Measurements from ENCODE around the gene C9orf152.
"Not testable (repeated sequence)": the region's sequence is repeated elsewhere in the genome, so short reads cannot be mapped to it uniquely, and the experiment has no call there.

The C9orf152 gene

DNA sequence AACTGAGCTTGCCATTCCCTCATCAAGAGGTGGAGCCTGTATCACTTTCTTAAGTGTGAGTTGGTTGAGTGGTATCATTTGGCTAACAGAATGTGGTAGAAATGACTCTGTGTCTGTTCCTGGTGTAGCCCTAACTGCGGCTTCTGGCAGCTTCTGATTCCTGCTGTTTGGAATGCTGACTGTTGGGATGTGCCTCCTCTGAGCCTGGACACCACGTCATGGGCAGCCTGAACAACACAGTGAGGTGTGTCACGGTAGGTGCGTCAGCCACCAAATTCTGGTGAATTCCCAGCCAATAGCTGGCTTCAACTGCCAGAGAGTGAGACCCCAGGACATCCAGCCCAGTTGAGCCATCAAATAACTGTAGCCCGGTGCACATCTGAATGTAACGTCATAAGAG, 6.1 kb upstream of the C9orf152 start:
- no peak for DNase-seq

DNA sequence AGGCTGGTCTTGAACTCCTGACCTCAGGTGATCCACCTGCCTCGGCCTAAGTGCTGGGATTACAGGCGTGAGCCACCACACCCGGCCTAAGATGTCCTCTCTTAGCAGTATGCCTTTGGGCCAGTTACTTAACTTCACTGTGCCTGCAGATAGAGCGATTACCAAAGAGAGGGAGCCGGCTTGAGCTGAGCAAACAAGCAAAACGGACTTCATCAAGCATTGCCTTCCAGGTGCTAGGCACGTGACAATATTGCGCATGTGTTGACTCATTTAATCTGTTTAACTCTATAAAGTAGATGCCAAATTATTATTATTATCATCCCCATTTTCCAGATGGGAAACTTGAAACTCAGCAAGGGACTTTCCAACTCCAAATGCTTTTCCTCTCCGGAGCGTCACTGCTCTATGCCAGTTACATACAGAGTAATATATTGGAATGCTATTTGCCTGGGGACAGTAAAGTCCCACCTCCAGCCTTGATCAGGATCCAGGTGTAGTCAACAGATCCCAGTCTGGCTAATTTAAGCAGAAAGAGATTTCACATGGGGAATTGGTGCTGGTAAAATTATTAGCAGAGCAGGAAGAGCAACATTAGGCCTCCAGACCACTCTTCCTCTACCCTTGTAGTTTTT, 5.6 kb upstream of the C9orf152 start:
- DNase-seq = no peak

DNA sequence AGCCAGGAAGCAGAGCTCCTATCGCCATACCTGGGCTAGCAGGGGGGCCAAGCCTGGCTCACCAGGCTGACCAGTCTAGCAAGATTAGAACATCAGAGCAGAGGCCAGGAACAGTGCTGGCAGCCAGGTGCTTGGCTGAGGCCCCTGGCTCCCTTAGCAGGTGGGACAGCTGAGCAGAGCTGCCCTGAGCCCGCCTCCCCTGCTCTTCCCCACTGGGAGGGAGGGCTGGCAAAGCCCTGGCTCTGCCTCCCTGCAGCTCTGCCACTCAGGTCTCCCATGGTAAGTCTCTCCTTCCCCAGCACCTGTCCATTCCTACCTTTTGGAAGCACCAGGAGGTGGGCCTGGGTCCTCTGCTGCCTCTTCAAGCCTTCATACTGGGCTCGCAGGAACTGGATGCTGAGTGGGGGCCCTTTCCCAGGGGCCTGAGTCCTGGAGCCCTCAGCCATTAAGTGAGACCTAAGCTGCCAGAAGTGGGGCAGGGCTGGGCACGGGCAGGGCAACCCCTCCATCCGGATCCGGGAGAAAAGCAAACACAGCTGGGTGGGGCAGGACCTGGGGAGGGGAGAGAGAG, 803 bp downstream of the C9orf152 start:
- DNase-seq = no peak

DNA sequence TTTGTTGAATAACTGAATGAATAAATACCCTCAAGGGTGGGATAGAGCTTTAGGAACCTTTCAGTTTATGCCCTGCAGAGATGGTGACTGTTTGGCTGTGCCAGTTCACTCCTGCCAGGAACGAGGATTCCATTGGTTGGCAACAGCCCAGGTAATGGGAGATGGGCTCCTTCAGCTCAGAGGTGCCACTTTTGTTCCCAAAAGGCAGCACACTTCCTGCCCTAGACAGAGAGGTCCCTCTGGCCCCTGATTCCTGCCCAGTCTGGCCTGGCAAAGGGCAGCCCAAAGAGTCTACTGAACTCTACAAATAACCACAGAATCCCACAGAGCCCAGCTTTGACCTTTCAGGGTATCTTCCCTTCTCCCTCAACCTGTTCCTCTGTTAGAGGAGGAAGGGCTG, 1.6 kb downstream of the C9orf152 start:
- DNase-seq = no peak

DNA sequence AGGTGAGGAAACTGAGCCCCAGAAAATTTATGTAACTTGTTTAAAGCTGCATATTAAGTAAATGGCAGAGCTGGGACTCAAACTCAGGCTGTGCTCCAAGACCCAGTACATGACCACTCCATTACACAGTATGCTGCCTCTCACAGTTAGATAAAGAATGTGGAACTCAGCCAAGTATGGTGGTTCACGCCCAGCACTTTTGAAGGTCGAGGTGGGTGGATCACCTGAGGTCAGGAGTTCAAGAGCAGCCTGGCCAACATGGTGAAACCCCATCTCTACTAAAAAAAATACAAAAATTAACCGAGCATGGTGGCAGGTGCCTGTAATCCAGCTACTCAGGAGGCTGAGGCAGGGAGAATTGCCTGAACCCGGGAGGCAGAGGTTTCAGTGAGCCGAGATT, 2.3 kb downstream of the C9orf152 start:
- DNase-seq = not testable (repeated sequence)

DNA sequence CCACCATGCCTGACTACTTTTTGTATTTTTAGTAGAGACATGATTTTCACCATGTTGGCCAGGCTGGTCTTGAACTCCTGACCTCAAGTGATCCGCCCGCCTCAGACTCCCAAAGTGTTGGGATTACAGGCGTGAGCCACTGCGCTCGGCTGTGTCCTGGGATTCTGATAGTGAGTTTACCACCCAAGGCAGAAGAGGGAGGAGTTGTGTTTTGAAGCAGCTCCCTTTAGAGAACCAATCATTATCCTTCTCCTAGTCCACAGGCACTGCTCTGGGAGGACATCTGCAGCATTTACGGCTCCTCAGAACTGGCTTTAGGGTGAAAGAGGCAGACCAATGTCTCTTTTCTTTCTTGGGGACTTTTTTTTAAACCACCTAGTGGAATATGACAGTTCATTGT, 5.7 kb downstream of the C9orf152 start:
- no peak for DNase-seq

DNA sequence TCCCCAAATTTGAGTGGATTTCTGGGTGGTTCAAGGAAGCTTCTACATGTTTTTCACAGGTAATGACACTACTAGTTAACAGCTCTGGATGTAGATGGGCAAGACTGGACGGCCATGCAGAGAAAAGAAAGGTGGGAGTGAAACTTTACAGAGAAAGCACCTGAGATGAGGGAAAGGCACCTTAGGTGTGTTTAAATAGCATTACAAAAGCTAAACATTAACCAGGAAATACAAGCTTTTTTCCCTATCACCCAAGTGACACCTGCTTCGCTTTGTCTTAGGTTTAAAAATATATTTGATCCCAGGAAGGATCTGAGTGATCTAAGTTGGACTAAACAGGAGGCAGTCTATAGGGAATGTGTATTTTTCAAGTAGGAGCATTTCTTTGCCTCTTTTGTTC, 8.3 kb downstream of the C9orf152 start:
- DNase-seq = no peak

DNA sequence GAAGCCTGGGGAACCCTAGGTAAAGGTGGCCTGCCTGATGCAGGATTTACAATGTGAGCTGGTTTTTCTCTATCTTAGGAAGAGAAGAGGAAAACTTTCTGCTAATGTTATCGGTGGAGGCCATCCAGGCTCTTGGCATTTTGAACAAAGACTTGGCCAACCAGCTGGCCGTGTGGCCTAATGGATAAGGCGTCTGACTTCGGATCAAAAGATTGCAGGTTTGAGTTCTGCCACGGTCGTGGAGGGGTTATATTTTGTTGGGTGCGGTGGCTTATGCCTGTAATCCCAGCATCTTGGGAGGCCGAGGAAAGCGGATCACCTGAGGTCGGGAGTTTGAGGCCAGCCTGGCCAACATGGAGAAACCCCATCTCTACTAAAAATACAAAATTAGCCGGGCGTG, 9.6 kb downstream of the C9orf152 start:
- DNase-seq = no peak

DNA sequence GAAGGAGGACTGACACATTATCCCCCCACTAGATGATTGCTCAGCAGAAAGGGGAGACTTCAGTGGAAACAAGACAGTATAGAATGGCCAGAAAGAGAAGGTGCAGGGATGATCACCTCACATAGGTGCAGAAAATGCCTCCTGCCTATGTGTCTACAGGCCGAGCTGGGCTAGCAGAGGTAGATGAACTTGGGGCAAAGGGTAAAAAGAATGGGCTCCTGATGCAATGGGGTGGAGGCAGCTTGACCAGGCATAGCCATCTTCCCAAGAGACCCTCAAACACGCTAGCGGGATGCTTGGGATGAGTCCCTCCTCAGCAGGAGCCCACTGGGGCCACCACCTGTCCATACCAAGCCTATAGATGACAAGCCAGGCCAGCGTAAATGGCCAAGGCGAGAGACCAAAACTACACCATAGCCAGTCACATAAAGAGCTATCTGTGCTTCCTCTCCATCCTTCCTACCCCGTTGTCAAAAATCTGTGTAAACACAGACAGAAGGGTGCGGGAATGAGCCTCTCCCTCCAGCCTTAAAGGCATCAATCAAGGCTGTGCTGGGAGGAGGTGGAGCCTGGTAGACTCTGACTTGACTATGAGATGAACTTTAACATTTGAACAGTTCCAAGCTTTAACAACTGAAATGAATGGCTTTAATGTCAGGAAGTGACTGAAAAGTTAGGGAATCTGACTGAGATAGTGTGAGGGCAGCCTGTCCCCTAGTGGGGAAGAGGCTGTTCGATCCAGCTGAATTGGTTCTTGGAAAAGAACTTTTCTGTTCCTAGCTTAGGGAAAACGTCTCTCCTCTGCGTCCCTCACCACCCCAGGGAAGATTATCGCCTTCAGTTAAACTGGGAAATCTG, 10.4 kb downstream of the C9orf152 start:
- DNase-seq = no peak

DNA sequence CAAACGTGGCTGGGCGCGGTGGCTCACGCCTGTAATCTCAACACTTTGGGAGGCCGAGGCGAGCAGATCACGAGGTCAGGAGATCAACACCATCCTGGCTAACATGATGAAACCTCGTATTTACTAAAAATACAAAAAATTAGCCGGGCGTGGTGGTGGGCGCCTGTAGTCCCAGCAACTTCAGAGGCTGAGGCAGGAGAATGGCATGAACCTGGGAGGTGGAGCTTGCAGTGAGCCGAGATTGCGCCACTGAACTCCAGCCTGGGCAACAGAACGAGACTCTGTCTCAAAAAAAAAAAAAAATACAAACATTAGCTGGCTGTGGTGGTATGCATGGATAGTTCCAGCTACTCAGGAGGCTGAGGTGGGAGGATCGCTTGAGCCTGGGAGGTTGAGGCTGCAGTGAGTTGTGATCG, 11.9 kb downstream of the C9orf152 start:
- not testable (repeated sequence) for DNase-seq

DNA sequence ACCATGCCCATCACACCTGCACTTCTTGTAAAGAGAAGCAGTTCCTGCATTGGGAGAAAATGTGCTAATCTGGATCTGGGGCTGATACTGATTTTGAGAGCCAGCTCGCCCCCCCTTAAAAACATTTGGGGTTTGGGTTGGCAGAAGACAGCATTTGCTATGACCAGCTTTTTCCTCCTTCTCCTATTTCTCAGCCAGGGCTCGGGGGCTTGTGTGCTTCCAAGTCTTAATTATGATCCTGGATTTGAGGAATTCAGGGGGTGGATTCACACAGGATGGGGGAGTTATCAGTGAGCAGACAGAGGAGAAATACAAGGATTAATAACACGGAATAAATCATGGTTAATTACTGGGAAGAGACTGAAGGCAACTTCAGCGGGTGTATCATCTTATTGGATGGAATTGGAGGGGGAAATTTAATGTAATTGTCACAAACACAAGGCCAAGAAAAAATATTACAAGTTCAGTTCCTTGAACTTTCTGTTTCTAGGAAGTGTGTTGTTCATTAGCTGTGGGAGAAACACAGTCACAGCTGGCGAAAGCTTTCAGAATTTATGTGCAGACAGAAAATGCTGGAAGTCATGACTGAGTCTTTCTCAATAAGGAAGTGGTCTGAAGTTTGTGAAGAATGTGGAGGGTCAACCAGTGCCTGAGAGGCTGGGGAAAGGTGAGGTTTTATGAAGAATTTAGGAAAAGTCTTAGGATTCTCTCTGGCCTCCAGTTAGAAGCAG, 15.3 kb downstream of the C9orf152 start:
- no peak for DNase-seq

DNA sequence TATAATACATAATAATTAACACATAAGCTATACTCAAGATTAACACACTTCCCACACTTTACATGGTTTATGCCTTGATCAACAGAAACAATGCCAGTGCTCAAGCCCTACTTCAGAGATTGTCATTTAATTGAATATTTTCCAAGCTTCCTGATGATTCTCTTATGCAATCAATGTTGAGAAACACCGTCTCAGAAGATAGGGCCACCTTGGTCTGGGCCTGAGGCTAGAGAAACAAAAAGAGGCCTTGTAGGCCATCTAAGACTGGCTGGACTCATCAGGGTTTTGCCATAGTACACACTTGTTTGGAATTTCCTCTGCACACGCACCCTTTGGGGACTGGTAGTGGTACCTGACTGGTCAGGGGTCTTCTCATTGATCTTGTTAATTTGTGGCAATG, 16.3 kb downstream of the C9orf152 start:
- no peak for DNase-seq

DNA sequence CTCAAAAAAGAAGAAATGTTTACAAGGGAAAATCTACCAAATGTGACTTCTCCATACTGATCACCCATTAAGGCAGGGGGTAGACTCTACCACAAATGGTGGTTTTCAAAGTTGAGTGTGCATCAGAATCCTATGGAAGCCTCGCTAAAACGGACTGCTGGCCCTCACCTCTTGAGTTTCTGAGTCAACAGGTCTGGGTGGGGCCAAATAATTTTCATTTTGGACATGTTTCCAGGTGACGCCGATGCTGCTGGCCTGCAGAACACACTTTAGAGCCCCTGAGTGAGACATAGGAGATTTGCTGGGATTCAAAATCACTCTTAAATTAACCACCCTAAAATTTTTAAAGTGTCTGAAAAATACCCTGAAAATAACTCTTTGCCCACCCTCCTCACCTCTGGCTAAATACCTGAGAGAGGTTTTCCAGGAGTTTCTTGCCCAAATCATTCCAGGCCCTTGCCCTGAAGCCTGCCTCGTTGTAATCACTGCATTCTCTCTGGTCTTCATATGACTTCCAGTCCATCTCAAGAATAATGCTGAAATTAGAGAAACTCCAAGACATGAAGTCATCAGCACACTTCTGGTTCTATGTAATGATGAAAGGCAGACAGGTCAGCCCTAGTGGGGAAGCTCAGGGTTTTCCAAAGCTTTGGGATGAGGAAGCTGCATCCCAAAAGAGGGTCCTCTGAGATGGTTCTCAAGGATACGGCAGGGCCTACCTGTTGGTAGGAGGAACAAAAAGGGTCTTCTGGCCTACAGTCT, 18.2 kb downstream of the C9orf152 start:
- DNase-seq = no peak

DNA sequence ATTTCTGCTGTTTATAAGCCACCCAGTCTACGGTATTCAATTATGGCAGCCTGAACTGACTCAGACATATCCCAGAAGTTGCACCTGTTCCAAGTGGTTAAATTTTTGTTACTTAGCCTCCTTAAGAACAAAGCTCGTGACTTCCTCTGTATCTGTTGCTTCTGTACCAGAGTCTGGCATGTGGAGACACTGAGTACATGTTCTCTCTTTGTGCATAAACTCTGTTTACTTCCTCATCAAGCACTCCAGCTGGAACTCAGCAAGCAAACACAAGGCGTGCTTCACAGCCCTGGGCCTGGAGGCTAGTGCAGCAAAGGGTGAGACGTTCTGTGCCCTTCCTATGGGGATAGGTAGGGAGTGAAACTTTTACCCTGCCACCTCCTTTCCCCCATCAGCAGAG, 19.0 kb downstream of the C9orf152 start:
- no peak for DNase-seq

DNA sequence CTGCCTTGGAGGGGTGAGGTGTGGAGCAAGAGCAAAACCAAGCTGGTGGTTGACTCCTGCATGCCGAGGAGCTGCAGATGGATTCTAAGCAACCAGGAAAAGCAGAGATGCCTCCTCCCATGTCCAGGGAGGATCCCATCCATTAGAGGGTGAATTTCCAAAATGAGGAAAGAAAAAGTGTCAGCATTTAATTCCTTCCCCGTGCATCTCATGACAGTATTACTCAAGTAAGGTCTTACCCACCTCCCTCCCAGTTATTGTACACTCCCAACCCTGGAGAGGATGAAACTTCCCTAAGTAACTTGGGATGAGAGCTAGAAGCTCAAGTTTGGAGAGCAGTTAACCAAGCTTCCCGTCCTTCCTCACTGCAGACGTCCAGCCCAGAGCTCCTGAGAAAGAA, 19.9 kb downstream of the C9orf152 start:
- DNase-seq = no peak

DNA sequence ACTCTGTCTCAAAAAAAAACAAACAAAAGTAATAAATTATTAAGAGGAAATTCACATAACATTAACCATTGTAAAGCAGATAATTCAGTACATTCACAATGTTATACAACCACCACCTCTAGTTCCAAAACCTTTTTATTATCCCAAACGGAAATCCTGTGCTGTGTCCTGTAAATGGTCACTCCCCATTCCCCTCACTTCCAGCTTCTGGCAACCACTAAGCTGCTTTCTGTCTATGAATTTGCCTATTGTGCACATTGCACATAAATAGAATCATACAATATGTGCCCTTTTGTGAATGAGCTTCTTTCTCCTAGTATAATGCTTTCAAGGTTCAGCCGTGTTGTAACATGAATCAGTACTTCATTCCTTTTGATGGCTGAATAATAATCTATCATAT, 20.8 kb downstream of the C9orf152 start:
- no peak for DNase-seq

DNA sequence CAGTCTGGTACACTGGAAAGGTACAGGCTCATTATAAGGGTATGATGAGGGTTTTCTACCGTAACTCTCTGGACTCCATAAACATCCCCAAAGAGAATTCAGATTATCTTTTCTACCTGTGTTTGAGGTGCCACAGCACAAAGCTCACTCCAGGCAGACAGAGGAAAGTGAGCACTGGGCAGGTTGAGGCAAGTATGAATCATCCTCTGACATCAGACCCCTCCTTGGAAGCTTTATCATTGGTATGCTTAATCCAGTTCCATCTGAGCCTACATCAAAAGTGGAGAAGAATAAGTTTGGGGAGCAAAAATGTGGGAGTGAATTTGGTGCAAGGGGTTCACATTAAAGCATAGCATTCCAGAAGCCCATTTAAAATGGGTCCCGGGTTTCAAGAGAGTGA, 21.7 kb downstream of the C9orf152 start:
- no peak for DNase-seq

DNA sequence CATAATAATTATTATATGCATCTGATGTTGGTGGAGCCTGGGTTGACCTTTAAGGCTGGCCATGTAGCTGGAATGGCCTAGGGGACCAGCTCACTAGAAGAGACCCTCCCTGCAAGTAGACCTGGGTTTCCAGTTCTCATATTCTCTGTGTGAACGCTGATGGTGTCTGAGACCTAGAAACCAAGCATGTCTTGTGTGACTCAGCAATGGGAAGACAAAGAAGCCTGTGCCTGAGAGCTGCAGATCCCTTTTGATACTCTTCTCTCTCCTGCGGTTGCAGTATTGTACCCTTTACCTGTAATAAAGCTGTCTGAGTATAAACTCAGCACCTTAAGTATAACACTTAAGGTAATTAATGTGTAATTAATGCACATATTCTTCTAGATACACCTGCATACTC, 22.2 kb downstream of the C9orf152 start:
- no peak for DNase-seq

DNA sequence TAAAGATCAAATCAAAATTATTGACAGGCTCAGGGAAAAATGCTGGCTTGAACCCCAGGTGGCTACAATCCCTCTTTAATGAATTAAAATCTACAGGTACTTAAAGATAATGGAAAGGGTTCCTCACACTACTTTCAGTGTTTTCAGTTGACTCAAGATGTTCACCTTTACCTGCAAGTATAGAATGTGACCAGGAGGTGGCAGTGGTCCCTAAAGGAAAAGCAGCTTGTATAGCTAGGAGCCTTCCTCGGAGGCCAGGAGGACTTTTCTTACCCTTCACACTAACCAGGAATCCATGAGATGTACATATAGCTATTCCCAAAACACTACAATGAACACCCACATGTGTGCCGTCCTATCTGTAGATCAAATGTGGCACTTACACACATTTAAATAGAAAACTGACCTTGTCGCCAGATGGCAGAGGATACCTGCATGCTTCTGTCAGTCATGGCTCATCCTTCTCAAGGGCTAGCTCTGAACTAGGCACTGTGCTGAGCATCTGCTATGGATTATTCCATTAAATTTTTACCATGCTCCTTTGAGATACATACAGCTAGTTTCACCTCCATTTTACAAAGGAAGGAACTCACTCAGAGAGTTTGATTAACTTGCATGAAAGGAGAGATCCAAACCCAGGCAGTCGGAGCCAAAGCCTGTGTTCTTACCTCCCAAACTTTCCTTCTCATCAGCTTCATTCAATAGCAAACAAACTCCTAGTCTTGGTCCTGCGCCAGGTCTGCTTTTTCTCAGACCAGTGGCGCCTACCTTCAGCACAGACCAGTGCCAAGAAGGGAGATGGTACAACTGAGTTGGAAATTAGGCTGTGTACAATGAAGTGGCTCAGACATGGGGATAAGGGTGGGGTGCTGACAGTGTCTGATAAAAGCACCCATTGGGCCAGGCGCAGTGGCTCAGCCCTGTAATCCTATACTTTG, 24.5 kb downstream of the C9orf152 start:
- DNase-seq = no peak

DNA sequence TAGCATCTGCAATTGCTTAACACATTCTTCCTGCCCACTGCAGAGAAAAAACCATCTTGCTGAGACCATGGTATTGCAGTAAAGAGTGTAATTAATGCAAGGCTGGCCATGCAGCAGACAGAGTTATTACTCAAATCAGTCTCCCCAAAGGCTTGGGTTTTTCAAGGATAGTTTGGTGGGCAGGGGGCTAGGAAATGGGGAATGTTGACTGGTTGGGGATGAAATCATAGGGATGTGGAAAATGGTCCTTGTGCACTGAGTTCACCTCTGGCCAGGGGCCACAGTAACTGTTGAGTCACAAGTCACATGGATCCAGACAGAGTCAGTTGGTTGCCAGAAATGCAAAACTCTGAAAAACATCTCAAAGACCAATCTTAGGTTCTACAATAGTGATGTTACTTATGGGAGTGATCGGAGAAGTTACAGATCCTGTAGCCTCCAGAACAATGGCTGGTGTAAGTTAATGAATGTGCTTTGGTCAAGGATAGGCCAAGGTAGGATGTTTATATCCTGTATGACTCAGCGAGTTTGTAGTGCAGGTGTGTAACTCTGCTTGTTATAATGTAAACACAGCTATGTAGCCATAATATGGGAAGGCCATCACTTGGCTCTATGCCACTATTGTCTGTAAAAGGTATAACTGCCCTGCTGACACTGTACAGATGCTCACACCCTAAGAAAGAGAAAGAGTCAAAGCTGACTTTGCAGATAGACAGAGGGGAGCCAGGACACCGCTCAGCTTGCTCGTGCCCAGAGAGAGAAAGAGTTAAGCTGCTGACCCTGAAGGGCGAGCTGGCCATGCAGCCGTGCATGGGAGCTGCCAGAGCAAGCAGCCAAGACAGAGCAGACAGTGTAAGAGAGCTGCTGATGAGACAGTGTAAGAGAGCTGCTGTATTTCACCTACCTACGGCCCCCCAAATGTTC, 27.2 kb downstream of the C9orf152 start:
- no peak for DNase-seq

All from GOT3 (cell line).